GM12878 (cell line): Measurements from ENCODE around the gene SLC5A10. TPM values are rescaled to one million over a fixed set of nuclear protein-coding genes. Genes with fewer than 3 reads are reported as not detected.
"Not testable (repeated sequence)": the region's sequence is repeated elsewhere in the genome, so short reads cannot be mapped to it uniquely, and the experiment has no call there.

Experiments
- ATAC-seq: fragments of 200-7000 bp; cut with Tn5 transposase; 3 replicates; pipeline ENCODE4 v1.9.1; 2020; ENCODE audit warnings: mild to moderate bottlenecking, moderate library complexity
- BruUV-seq: library from RNA; stranded (reverse); fragments of 400-500 nt; replicated peaks from 2 replicates; lab custom pipeline; 2021; lab: Mats Ljungman, UMichigan
- CTCF ChIA-PET: fragments of 300-600 bp; sonication (Branson Sonifier 250); formaldehyde crosslinking; extraction: SDS; loops from one replicate; lab custom pipeline; 2021; ENCODE audit warnings: inconsistent platforms; lab: Yijun Ruan, JAX
- POLR2A ChIA-PET: fragments of 350-600 bp; formaldehyde crosslinking; extraction: SDS; loops from one replicate; lab custom pipeline; 2021; ENCODE audit warnings: inconsistent platforms; lab: Charles Lee
- RAD21 ChIA-PET: fragments of 300-600 bp; sonication (Branson Sonifier 250); formaldehyde crosslinking; loops from one replicate; lab custom pipeline; 2023; ENCODE audit warnings: antibody characterized with exemption; ENCODE audit not compliant: unreplicated experiment; lab: Charles Lee
- SMC1A ChIA-PET: fragments of 300-600 bp; sonication (Branson Sonifier 250); formaldehyde crosslinking; loops from one replicate; lab custom pipeline; 2023; ENCODE audit not compliant: unreplicated experiment, uncharacterized antibody; lab: Charles Lee
- DNase-seq: peaks from one replicate; pipeline ENCODE4 v3.0.0-alpha.2; 2011; ENCODE audit warnings: low read depth, low spot score
- FAIRE-seq: peaks from 3 replicates; lab custom pipeline; 2011; peaks lifted over from hg19 to GRCh38; lab: Jason Lieb, UNC
- H2AFZ ChIP-seq: 2 replicates; pipeline ENCODE4 v1.6.0; 2011; ENCODE audit warnings: low read depth, low read length, control low read depth; ENCODE audit not compliant: control insufficient read depth
- H3K27ac ChIP-seq: 2 replicates; pipeline ENCODE4 v1.5.1; 2011; ENCODE audit warnings: control low read depth; ENCODE audit not compliant: control insufficient read depth, insufficient read depth
- H3K27me3 ChIP-seq, 2 experiments: replicated peaks in 1 of 2; 2 replicates each; pipeline versions ENCODE4 v1.6.0 to v1.6.1; 2011; ENCODE audit warnings: low read length in 1 of 2; ENCODE audit not compliant: control insufficient read depth in 2 of 2, insufficient read depth in 2 of 2
- H3K36me3 ChIP-seq, 2 experiments: 2 replicates each; pipeline ENCODE4 v1.5.1; 2011; ENCODE audit warnings: low read length in 1 of 2; ENCODE audit not compliant: control insufficient read depth in 2 of 2, insufficient read depth in 2 of 2
- H3K4me1 ChIP-seq: 2 replicates; pipeline ENCODE4 v1.6.1; 2011; ENCODE audit warnings: mild to moderate bottlenecking, low read length, moderate library complexity, mixed read lengths; ENCODE audit not compliant: control insufficient read depth, insufficient read depth
- H3K4me2 ChIP-seq: 2 replicates; pipeline ENCODE4 v1.6.0; 2011; ENCODE audit warnings: control low read depth; ENCODE audit not compliant: control insufficient read depth, insufficient read depth
- H3K4me3 ChIP-seq: fragments of 200-600 bp; sonication (generic); 2 replicates; pipeline ENCODE4 v1.5.1; 2016
- H3K79me2 ChIP-seq: 2 replicates; pipeline ENCODE4 v1.6.0; 2011; ENCODE audit warnings: low read length; ENCODE audit not compliant: control insufficient read depth, insufficient read depth
- H3K9ac ChIP-seq: 2 replicates; pipeline ENCODE4 v1.8.0; 2011; ENCODE audit warnings: low read length, control low read depth, mixed read lengths; ENCODE audit not compliant: control insufficient read depth, insufficient read depth
- H3K9me3 ChIP-seq: replicated peaks from 3 replicates; pipeline ENCODE4 v1.5.1; 2011; ENCODE audit warnings: mild to moderate bottlenecking, low read length; ENCODE audit not compliant: control insufficient read depth, insufficient read depth
- H4K20me1 ChIP-seq: 2 replicates; pipeline ENCODE4 v1.6.0; 2011; ENCODE audit not compliant: control insufficient read depth, insufficient read depth
- BCL11A ChIP-seq: IDR thresholded peaks from 2 replicates; pipeline ENCODE4 v1.6.1; 2011; ENCODE audit warnings: low read depth, low read length
- CBX3 ChIP-seq: fragments of 200-600 bp; sonication (generic); IDR thresholded peaks from 2 replicates; pipeline ENCODE4 v1.6.1; 2016; ENCODE audit warnings: low read depth, borderline replicate concordance
- EED ChIP-seq: sonication (generic); IDR thresholded peaks from 2 replicates; pipeline ENCODE4 v1.6.1; 2016; ENCODE audit warnings: antibody characterized with exemption, low read depth
- MTA3 ChIP-seq: IDR thresholded peaks from 2 replicates; pipeline ENCODE4 v1.6.1; 2012; ENCODE audit warnings: low read length, inconsistent platforms, borderline replicate concordance
- NBN ChIP-seq: fragments of 450-650 bp; IDR thresholded peaks from 2 replicates; pipeline ENCODE4 v1.6.1; 2016
- NRF1 ChIP-seq: conservative IDR thresholded peaks from 2 replicates; pipeline ENCODE4 v1.6.1; 2011; ENCODE audit warnings: mild to moderate bottlenecking, low read depth, low read length, improper control_type of control experiment
- PBX3 ChIP-seq: IDR thresholded peaks from 2 replicates; pipeline ENCODE4 v1.6.1; 2011; ENCODE audit warnings: mild to moderate bottlenecking, low read depth, low read length, moderate library complexity; ENCODE audit not compliant: insufficient replicate concordance
- POLR2A ChIP-seq: IDR thresholded peaks from 2 replicates; pipeline ENCODE4 v1.6.1; 2011; ENCODE audit warnings: low read depth, mild to moderate bottlenecking, low read length
- RBBP5 ChIP-seq: fragments of 200-600 bp; sonication (generic); conservative IDR thresholded peaks from 2 replicates; pipeline ENCODE4 v1.6.1; 2016
- YY1 ChIP-seq: IDR thresholded peaks from 2 replicates; pipeline ENCODE4 v1.6.1; 2011; ENCODE audit warnings: low read depth, mild to moderate bottlenecking, low read length
- WGBS: methylation state at CpG from one replicate; pipeline ENCODE4 v1.1.6; 2016; ENCODE audit warnings: low lambda C conversion rate; ENCODE audit not compliant: insufficient replicate concordance, insufficient coverage; ENCODE audit errors: missing lambda C conversion rate; 5-methylcytosine and 5-hydroxymethylcytosine counted together
- in situ Hi-C: fragments of 300-500 bp; cut with MboI; formaldehyde crosslinking; loops from 9 replicates; pipeline ENCODE4 v1.14.3; 2018; ENCODE audit warnings: mixed read lengths
- intact Hi-C: fragments of 100-400 bp; cut with micrococcal nuclease; formaldehyde crosslinking; loops from one replicate; pipeline ENCODE4 v1.14.2; 2022; ENCODE audit not compliant: unreplicated experiment
- polyA plus RNA-seq, 11 experiments: library from polyadenylated mRNA; depleted of rRNA in 4 of 11; unstranded in 6 of 11; stranded (reverse) in 5 of 11; fragments of >200 nt; fragmentation: Nextera tagmentation in 4 of 11; fragmentation: Illumina TruSeq in 1 of 11; extraction: Ambion mirVana in 4 of 11; extraction: Trizol in 1 of 11; gene quantifications; 1 replicate in 1 of 11; 2 replicates in 10 of 11; pipeline versions ENCODE4 v1.2.1 to v1.2.3, GENCODE V29; 2011 to 2016; ENCODE audit warnings: inconsistent platforms in 2 of 11, missing spikeins in 2 of 11, low read depth in 1 of 11
- total RNA-seq, 4 experiments: library from RNA; depleted of rRNA in 3 of 4; stranded (reverse); fragments of >200 nt in 3 of 4; fragmentation: Illumina TruSeq in 1 of 4; extraction: Trizol in 1 of 4; gene quantifications; 2 replicates each; pipeline versions ENCODE4 v1.2.1 to v1.2.3, GENCODE V29; 2013 to 2021

Gene SLC5A10
- total and polyA plus RNA-seq, 10 of the 15 experiments (the other 5 are each of a cell fraction or from before 2014, with no cell fraction given) = under 0.01 to 0.18 (median 0.07) TPM; not detected in 4

- TF ChIP-seq EED = peak; percentile 78
- peak; percentile 34 for TF ChIP-seq BCL11A
- TF ChIP-seq PBX3 = no peak
- no peak for TF ChIP-seq POLR2A
- TF ChIP-seq MTA3 = peak; percentile 80; the same call in 1 of the 2 replicates
- TF ChIP-seq RBBP5 = 0 out of 2 replicates have a peak, but pooled peaks have one; percentile 20
- TF ChIP-seq NBN = peak; percentile 86
- TF ChIP-seq CBX3 = no peak
- TF ChIP-seq NRF1 = no peak
These were observed 30.0 kb upstream of the SLC5A10 start (continued) for GRCh38 chr17:18921912-18922451.

- H3K9ac ChIP-seq = peak overlapping the region; percentile 47
- H3K27ac ChIP-seq = peak overlapping the region; percentile 98
- 0% methylated on average over 5 of the region's 7 CpGs for WGBS
- ChIA-PET POLR2A (interaction anchor here (0.7 to 3.2 kb wide), 5 partner anchors 15 to 64 kb away, joined by 3 to 18 read pairs (median 3); partner anchors contain the start of gene PRPSAP2), CTCF (interaction anchor here (0.6 to 2.4 kb wide), 3 partner anchors 12 to 39 kb away, joined by 3 to 13 read pairs (median 8); no protein-coding TSS in a partner anchor), SMC1A (interaction anchor here (0.6 to 1.0 kb wide), 2 partner anchors 10 to 63 kb away, joined by 3 to 4 read pairs; no protein-coding TSS in a partner anchor), RAD21 (interaction anchor here (0.7 to 3.9 kb wide), 6 partner anchors 22 to 72 kb away, joined by 3 to 28 read pairs (median 6); partner anchors contain the start of gene PRPSAP2)
- H3K4me1 ChIP-seq = peaks cover 28% of the 10 kb centered on the region
- in situ Hi-C loops (loop anchor here (5.0 to 25.0 kb wide), 2 partner anchors 65 to 1935 kb away; partner anchors contain the start of gene PRPSAP2), intact Hi-C loops (loop anchor here (2.0 kb wide), 1 partner anchor 62 kb away; no protein-coding TSS in a partner anchor)
- H3K27me3 ChIP-seq, H3K4me3 ChIP-seq, H2AFZ ChIP-seq, H4K20me1 ChIP-seq, FAIRE-seq, DNase-seq, H3K9me3 ChIP-seq, BruUV-seq: not testable (repeated sequence)
- ATAC-seq = peak; percentile 50
- peak overlapping the region; percentile 68 for H3K4me2 ChIP-seq
- peaks cover 20% of the 10 kb centered on the region for H3K79me2 ChIP-seq
- peaks cover 14 to 18% of the 10 kb centered on the region in 2 experiments; a peak in 3 of 4 replicates for H3K36me3 ChIP-seq
- 0 out of 2 replicates have a peak, but pooled peaks have one; percentile 17 for TF ChIP-seq YY1
These were observed 29.4 kb upstream of the SLC5A10 start for GRCh38 chr17:18922596-18922995.
